G401.6 (cell line): ENCODE data around the gene NSUN7.

Experiments used
- FAIRE-seq: peaks from 2 replicates; lab custom pipeline; 2012; peaks lifted over from hg19 to GRCh38; lab: Jason Lieb, UNC

NSUN7 gene

DNA sequence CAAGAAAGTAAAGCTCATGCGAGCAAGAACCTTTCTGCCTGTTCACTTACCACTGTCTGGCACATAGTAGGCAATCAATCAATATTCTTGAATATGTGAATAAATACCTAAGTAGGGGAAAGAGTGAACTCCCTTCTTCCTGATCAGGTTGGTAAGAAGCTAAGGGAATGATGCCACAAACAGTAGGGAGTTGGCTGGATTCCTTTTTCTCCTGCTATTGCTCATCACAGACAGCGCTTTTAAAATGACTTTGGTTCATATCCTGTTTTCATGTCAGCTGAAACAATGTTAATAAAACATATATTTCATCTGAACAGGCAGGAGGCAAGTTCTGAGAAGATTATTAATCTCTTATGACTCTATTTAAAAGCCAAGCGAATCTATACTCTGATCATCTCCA lies 99.2 kb downstream of the NSUN7 start:
- FAIRE-seq = no peak

DNA sequence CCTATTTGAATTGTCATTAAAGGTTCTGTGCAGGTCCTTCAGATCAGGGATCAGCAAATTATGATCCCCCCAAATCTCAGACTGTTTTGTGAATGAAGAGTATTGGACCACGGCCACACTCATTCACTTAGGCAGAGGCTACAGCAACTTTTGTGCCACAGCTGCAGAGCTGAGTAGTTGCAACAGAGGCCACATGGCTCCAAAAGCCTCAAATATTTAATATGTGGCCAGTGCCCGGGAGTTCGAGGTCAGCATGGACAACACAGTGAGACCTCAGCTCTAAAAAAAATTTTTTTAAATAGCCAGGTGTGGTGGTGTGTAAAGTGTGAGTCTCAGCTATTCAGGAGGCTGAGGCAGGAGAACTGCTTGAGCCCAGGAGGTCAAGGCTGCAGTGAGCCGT lies 100.7 kb downstream of the NSUN7 start:
- FAIRE-seq = no peak

GRCh38 chr4:40856277-40856839 lies 106.6 kb downstream of the NSUN7 start:
- FAIRE-seq = no peak

DNA sequence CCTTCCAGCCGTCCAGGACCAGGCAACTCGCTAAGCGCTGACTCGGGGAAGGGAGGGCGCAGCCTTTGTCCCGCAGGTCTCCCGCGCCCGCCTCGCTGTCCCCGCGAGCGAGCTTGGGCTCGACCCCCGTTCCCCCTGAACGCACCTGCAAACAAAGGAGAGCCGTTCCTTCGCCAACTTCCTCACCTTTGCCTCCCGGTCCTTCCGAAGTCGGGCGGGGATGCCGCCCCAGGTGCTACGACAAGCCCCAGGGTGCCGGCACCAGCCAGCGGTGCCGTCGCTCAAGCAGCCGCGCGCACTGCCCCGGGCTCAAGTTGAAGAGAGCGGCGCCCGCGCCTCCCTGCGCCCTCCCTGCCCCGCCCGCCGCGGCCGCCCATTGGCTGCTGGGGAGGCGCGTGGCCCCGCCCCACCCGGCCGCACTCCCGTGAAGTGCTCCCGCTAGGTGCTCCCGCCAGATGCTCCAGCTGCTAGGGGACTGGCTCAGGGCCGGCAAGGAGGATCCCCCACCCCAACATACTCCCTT lies 107.1 kb downstream of the NSUN7 start:
- no peak for FAIRE-seq

GRCh38 chr4:40857956-40858355 lies 108.2 kb downstream of the NSUN7 start:
- FAIRE-seq = no peak

DNA sequence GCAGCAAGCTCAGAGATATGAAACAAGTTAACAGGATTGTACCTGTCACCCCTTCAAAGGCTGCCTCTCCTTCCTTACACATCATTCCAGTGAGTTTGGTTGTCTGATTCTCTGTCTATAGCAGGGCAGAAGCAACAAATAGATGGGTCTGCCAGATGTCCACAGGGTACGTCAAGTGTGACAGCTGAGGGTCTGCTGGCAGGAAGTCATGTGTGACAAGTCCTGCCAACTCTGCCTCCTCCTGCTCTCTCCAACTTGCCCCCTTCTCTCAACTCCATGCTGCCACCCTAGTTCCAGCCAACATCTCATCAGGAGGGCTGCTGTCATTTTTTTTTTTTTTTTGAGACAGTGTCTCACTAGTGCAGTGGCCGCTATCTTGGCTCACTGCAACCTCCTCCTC lies 109.2 kb downstream of the NSUN7 start:
- FAIRE-seq = no peak
